Esophagus squamous epithelium (tissue), 4 donors: ENCODE results near the gene CTCF.

ENCODE experiments used
- POLR2A ChIP-seq, 4 donors: fragments of 450-650 bp; IDR thresholded peaks; one replicate each; pipeline ENCODE4 v1.6.1; 2017; ENCODE audit warnings: antibody characterized with exemption in 4 of 4, mild to moderate bottlenecking in 4 of 4, moderate library complexity in 3 of 4
- TF ChIP-seq, protein P1 (sequence below), 6 experiments: fragments of 450-650 bp in 4 of 6; fragments of 200-600 bp in 2 of 6; sonication (generic) in 2 of 6; IDR thresholded peaks; one replicate each; pipeline ENCODE4 v1.5.1; 2016 to 2019; ENCODE audit warnings: antibody characterized with exemption in 6 of 6, mild to moderate bottlenecking in 4 of 6, moderate library complexity in 4 of 6

DNA sequence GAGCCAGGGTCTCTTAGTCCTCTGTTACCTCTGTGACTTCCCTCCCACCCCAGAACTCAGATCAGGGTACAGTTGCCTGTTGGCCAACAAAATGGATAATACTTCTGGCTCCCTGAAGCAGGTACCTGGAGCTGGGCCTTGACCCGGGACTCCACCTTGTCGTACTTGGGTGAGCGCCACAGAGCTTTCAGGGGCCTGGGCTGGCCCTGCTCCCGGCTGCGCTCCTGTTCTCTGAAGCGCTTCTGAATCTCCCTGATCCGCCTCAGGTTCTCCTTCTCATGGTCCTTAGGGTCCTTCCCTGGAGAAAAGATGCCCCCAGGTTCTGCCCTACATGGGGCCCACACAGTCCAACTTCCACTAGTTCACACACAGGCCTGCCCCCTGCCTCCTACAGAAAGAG is 102.5 kb downstream of the CTCF start:
- no peak for TF ChIP-seq POLR2A (IDR thresholded peaks at IDR 0.05)
- TF ChIP-seq, protein P1, sequence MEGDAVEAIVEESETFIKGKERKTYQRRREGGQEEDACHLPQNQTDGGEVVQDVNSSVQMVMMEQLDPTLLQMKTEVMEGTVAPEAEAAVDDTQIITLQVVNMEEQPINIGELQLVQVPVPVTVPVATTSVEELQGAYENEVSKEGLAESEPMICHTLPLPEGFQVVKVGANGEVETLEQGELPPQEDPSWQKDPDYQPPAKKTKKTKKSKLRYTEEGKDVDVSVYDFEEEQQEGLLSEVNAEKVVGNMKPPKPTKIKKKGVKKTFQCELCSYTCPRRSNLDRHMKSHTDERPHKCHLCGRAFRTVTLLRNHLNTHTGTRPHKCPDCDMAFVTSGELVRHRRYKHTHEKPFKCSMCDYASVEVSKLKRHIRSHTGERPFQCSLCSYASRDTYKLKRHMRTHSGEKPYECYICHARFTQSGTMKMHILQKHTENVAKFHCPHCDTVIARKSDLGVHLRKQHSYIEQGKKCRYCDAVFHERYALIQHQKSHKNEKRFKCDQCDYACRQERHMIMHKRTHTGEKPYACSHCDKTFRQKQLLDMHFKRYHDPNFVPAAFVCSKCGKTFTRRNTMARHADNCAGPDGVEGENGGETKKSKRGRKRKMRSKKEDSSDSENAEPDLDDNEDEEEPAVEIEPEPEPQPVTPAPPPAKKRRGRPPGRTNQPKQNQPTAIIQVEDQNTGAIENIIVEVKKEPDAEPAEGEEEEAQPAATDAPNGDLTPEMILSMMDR (IDR thresholded peaks at IDR 0.05): no peak
